ENCODE measurements around the gene DAP3.
"Not testable (repeated sequence)": the region's sequence is repeated elsewhere in the genome, so short reads cannot be mapped to it uniquely, and the experiment has no call there.

Gene DAP3

DNA sequence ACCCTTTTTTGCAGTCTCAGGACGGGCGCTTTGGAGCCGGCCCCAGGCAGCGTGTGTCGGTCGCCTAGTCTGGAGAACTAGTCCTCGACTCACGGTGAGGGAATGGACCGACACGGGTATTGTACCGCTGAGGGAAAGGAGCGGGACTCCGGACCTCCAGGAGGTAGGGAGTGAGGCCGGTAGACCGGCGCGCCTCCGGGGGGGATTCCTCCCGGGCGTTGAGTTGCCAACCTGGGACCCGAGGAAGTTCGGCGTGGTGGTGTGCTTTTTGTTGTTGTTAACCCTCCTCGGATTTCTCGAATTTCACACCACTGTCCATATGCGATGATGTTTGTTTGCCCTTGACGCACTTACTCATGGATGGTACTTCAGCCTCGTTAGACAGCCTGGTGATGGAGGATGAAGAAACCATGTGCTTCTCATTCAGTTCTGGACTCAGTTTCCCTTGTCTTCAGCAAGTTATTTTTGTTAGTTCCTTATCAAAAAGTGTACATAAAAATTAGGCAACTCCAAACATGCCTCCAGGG, at the start of gene DAP3:
DAP3 (plus strand) TSS at position 11 of the 527 bp plus-strand sequence. CDS start 20,689 bp downstream, outside the sequence.
- DNase-seq, result not testable (repeated sequence)

DNA sequence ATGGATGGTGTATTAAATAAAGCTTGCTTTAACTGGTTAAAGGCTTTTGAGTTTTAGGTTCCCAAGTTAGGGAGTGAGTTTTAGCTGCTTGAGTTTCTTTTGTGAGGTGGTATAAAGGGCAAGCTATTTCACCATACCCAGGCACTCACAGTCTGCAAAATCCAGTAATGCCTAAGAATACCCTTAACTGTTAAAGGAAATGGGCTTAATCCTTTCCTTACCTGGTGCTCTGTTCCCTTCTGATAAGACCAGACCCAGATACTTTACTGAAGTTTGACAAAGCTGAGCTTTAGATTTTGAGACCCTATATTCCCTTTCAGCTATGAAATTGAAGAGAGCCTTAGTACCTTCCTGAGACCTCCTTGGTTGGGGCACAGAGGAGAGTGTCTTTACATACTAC, 48.5 kb upstream of the DAP3 start:
- DNase-seq, result no peak

DNA sequence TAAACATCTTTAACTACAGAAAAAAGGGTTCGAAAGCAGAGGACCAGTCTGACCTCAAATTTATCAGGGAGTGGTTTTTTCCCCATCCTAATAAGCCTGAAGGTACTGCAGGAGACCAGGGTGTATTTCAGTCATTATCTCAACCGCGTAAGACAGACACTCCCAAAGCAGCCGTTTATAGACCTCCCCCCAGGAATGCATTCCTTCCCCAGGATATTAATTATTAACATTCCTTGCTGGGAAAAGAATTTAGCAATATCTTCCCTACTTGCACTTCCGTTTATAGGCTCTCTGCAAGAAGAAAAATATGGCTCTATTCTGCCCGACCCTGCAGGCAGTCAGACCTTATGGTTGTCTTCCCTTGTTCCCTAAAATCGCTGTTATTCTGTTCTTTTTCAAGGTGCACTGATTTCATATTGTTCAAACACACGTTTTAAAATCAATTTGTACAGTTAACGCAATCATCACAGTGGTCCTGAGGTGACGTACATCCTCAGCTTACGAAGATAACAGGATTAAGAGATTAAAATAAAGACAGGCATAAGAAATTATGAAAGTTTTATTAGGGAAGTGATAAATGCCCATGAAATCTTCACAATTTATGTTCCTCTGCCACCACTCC, 46.2 kb upstream of the DAP3 start:
- DNase-seq, result not testable (repeated sequence)

DNA sequence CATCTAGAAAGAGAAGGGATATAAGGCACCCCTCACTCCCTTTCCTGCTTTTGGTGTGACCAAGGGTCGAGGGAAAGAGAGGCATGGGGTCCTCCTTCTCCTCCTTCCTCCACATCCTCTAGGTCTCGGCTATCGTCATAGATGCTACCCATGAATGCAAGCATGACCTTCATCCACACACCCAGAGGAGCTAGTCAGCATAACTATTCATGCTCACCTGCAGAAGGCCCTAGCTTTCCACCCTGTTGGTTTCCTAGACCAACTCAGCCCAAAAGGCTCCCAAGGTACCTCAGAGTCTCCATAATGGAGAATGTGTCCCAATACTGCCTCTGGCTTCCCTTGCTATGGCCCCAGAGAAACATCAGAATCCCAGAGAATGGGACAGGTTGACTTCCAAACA, 45.7 kb upstream of the DAP3 start:
- DNase-seq, result no peak

DNA sequence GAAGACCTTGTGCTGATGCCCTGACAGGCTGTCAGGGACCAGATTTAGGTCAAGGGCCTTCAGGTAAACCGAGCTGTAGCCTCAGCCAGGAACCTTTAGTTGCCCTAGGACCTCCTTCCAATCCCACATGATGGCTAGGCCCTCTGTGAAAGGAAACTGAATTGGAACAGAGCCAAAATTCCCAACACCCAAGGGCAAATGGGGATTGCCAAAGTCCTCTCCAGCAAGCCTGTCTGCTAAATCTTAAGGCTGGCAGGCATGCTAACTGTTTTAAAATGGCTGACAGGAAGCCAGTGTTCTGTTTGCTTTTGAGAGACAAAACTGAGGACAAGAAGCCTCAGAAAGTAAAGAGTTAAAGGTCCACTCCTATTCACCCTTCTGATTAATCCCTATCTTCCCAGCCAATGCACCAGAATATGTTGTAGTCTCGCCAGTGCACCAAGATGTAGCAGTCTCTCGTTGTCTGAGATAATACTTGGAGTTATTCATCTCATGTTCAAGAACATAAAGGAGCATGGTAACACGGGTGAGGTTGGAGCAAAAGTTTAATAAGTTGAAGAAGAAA, 43.8 kb upstream of the DAP3 start:
- DNase-seq, result no peak

DNA sequence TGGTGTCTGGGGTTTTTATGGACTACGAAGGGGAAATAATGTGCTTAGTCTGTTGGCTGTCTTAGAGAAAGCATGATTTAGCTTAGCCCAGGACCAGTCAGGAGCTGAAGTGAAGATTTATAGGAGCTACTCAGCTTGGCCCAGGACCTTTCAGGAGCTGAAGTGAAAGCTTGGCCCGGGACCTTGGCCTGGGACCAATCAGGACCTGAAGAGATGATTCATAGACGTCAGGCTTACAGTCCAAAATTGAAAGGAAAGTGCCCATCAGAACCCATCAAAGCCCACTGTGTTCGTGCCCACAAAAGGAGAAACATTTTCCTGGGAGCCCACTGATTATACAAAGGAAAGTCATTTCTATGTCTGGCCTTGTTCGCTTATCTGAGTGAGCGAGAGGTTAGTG, 43.2 kb upstream of the DAP3 start:
- DNase-seq, result no peak

DNA sequence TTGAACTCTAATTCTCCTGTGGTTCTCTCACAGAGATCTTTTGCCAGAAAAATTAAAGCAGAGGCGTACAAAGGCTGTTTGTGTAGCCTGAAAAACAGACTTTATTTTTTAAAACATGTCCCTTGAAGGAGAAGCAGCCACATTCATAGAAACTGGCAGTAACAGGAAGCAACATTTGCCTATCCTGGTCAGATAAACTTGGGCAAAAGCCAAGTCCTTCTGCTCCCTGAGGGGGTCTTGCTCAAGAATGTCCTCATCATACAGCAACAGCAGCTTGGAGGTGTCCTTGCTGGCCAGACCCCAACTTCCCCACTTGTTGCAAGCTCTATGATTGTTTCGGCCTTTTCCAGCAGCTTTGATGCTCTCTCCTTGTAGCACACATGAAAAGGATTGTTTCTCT, 42.6 kb upstream of the DAP3 start:
- DNase-seq, result no peak

DNA sequence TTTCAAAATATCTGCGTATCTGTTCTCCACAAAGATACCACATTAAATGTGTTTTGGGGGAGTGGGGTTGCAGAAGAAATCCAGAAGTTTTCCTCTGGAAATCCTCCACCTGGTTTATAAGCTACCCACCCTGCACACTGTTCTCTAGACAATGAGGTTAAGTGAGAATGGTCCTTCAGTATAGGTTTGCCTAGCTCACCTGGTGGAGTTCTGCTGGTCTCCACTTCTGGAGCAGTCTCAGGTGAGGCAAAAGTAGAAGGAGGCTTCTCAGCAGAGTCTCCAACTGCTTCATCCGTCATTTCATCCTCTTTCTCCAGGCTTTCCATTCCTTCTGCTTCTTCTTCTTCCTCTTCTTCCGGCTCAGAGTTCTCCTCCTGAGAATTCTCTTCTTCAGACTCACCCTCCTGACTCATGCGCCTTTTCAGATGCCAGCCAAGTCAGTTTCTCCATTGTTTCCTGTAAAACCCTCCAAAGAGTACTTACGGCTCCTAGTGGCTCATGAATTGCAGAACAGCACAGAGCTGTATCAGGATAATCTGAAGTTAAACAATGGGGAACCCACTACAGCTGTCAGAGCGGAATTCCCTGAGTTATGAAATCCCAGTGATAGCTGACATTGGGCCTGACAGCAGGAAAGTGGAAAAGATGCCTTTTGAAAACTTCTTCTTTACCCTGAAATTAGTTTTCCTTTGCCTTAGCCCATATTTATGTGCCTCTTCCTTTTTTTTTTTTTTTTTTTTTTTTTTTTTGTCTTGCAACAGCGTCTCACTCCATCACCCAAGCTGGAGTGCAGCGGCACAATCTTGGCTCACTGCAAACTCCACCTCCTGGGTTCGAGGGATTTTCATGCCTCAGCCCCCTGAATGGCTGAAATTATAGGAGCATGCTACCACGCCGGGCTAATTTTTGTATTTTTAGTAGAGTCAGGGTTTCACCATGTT, 40.4 kb upstream of the DAP3 start:
- DNase-seq, result no peak

DNA sequence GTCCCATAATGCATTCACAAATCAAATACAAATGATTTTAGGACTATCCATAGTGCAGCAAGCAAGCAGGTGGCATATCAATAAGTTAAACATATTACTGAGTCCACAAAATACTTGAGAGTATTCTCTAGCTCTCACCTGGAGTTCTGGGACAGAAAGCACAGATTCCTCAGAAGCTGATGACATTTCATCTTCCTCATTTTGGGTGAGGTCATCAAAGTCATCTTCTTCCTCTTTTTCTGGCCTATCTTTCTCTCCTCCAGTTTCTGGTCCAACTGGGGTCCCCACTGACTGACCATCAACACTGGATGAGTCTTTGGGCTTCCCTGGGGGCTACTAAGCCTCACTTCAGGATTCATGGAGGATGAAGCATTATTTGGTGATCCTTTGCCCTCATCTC, 39.2 kb upstream of the DAP3 start:
- no peak for DNase-seq

DNA sequence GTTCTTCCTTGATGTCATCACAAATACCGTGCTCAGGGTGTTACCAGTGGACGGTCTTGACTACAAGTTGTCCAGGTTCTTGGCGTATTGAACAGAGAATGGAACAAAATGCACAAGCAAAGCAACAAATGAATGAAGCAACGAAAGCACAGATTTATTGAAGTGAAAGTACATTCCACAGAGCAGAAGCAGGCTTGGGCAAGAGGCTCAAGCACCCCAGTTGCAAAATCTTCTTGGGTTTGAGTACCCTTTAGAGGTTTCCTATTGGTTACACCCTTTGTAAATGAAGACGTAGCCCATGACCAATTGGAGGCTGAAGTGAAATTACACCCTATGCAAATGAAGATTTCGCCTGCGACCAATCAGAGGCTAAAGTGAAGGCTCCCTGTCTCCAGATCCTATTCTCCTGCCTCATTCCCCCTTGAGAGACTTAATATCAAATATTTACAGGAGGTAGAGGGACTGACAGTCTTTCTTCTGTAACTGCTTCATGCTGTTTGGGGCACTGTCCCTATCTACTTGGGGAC, 38.6 kb upstream of the DAP3 start:
- no peak for DNase-seq

DNA sequence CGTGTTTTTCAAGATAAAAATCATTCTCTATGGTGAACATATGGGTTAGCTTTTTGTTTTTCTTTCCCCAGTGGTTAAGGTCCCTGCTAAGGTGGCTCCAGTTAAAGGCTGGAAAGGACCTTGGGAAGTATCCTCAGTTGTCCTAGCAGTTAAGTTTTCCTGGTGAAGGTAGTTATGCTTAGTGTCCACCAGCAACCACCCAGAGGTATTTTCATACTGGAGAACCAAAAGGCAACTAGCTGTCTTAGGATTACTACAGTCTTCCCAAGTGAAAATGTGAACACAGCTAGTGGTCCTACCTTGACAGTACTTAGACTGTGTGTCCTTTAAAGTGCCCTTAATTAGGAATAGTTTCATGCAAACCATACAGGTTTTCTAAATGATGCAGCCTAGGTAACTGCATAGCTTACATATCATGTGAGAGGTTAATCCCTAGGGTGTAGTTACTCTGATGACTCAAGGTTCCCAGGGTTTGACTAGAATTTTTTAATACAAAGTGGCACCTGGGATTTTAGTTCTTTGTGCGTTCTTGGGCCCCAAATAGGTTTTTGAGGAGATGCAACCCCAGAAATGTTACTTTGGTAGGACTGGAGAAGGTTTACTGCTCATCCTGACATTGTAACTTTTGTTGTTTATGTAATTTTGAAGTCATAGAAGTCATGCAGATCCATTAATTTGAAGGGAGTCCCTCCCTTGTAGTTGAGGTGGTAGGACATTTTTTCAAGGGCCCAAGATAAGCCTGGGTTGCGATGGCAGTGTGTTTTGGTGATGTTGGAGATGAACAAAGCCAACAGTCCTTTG, 36.8 kb upstream of the DAP3 start:
- no peak for DNase-seq

DNA sequence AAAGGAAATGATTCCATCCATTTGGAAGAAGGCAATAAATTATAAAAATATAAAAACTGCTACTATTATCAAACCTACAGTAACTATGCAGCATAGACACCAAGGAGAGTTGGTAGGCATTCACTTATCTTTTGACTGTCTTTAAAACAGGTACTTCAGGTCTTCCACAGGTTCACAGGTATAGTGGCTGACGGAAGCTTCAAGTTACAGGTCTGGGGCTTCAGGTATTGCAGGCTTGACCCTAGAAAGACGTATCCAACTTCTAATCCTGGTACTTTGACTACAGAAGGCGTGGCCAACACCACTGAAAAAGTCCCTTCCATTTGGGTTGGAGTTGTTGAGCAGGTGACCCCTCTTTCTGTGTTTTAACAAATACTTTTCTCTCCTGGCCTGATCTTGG, 35.9 kb upstream of the DAP3 start:
- DNase-seq, result no peak

DNA sequence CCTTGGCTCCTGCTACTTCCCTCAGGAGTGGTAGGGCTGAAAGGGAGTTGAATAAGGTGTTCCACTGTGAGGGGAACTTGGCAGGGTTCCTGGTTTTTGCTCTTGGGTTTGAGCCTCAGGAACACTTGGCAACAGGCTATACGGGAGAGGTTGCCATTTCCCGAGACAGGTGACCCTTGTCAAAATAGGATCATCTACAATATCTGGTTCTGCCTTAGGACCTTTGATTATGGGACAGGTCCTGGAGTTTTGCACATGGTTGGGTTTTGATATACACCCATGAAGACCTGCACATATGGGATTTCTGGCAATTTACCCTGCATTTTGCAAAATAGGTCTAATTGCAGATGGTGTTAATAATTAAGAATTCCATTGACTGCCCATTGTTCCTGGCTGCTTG, 31.4 kb upstream of the DAP3 start:
- DNase-seq, result no peak

DNA sequence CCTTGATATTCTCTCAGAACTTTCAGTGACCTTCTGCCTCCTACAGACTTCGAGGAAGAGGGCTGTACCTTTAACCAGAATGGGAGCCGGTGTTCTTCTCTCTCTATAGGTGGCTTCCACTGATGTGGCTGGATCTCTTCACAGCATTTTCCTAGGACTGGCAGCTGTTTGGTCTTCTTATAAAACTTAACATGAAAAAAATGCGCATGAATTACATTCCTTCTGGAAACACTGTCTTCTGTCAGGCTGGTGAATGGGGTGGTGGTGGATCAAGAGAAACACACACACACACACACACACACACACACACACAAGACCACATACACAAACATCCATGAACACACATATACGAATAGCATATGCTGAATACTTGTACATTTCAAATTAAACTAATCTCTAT, 27.7 kb upstream of the DAP3 start:
- not testable (repeated sequence) for DNase-seq

DNA sequence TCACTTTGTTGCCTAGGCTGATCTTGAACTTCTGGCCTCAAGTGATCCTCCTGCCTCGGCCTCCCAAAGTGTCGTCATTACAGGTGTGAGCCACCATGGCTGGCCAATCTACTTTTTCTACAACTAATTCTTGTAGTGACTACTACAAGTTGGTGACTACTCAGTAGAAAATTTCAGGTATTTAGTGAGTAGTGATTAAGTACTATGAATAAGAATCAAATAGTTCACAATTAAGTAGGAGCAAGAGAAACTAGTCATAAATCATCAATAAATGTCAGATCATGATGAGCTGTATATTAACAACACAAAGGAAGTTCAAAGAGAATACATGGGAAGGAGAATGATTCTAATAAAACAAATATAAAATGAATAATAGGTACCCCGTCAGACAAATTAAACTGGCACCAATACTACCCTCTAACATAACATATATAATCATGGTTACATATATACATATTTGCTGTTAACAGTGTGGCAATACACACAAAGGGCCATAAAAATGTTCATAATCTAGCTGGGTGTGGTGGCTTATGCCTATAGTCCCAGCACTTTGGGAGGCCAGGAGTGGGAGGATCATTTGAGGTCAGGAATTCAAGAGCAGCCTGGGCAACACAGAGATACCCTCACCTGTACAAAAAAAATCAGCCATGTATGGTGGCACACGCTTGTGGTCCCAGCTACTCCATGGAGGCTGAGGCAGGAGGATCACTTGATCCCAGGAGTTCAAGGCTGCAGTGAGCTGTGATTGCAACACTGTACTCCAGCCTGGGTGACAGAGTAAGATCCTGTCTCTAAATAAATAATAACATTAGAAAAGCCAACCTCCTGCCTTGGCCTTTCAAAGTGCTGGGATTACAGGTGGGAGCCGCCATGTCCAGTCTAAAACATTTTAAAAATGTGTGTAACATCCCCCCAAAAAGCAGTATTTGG, 19.4 kb upstream of the DAP3 start:
- no peak for DNase-seq

DNA sequence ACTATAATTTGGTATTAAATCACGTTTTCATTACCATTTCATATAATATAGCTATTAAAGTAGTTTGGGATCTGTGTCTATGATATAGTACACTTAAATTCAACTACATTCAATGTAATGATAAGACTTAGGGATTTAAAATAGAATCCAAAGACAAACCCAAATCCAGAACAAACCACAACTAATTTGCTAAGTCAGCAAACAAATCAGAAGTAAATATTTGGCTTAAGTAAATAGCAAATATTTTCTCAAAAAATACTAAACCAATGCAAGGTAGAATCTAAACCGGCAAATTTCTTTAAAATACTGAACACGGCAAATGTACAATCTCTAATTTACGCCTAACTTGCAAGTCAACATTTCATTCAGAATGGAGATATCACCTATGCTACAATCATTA, 17.1 kb upstream of the DAP3 start:
- no peak for DNase-seq

DNA sequence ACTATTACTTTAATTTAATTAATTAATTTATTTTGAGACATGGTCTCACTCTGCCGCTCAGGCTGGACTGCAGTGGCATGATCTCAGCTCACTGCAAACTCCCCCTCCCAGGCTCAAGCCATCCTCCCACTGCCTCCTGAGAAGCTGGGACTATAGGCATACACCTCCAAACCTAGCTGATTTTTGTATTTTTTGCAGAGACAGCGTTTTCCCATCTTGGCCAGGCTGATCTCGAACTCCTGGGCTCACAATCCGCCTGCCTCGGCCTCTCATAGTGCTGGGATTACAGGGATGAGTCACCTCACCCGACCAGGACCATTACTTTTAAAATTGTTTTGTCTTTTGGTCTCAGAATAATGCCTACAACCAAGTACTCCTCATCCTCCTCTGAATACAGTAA, 15.9 kb upstream of the DAP3 start:
- no peak for DNase-seq

DNA sequence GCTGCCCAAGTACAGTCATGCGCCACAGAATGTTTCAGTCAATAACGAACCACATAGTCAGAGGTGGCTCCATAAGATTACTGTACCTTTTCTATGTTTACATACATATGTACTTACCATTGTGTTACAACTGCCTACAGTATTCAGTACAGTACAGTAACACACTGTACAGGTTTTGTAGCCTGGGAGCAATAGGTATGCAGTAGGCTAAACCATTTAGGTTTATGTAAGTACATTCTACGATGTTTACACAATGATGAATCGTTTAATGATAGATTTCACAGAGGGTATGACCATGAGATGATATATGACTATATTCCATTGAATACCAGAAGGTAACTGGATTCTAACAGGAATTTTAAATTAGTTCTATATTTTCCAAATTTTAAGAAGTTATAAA, 10.9 kb upstream of the DAP3 start:
- no peak for DNase-seq

DNA sequence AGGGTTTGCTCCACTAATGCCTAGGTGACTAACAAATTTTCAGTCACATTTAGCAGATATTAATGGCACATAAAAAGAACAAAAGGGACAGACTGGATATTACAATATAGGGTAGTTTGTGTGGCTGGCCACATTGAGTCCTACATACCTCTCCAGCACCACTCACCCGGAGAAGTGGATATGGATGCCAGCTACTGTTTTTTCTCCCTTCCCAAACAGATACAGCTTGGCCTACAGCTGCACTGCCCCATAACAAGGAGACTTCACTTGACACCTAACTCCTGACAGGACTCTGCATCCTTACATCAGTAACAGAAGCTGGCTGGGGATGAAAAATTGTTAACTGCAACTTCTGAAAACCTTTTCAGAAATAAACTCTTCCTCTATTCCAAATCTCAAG, 9.9 kb upstream of the DAP3 start:
- DNase-seq, result not testable (repeated sequence)

DNA sequence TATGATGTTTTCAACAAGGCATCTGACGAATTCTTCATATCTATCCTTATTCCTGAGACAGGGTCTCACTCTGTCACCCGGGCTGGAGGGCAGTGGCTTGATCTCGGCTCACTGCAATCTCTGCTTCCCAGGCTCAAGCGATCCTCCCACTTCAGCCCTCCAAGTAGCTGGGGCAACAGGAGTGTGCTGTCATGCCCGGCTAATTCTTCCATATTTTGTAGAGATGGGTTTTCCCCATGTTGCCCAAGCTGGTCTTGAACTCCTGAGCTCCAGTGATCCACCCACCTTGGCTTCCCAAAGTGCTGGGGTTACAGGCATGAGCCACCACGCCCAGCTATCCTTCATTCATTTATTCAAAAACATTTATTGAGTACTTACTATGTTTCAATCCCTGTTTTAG, 8.4 kb upstream of the DAP3 start:
- no peak for DNase-seq

DNA sequence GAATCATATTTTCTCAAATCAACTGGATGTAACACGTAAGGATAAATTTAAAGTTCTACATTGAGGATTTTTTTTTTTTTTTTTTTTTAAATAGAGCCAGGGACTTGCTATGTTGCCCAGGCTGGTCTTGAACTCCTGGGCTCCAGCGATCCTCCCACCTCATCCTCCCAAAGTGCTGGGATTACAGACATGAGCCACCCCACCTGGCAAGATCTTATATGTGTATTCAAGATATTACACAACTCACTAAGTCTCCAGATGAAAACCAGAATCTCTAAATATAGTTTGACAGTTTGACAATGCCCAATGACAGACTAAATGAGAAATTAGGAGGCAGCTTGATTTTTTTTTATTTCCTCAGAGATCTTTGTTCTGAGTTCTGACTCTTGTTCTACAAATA, 7.1 kb upstream of the DAP3 start:
- no peak for DNase-seq

Measured in CD4-positive, alpha-beta T cell treated with Interleukin-10 for 1 hour (primary cell).